ENCODE results near the gene FASTK. TPM values are rescaled to one million over a fixed set of nuclear protein-coding genes. Genes with fewer than 3 reads are reported as not detected.

FASTK gene
- total RNA-seq, 1 donor from 2014 or later = 56.1 TPM

GRCh38 chr7:151088019-151088855 lies 7.6 kb upstream of the FASTK start:
- Histone ChIP-seq H3K4me2 (ENCODE audit: low read length) (peak overlapping the region; percentile 99), H4K20me1 (ENCODE audit: insufficient read depth, low read length) (peaks cover 61% of the 10 kb centered on the region), H3K9me3 (ENCODE audit: insufficient read depth, low read depth, low read length) (no peaks in the 10 kb centered on the region), H3K4me1 (ENCODE audit: insufficient read depth, low read length) (peaks cover 32% of the 10 kb centered on the region), H3K36me3 (ENCODE audit: insufficient read depth, low read length) (no peaks in the 10 kb centered on the region), H3K79me2 (ENCODE audit: insufficient read depth, low read length) (peaks cover 65% of the 10 kb centered on the region), H3K9ac (ENCODE audit: low read length) (peak overlapping the region; percentile 82), H3K4me3 (ENCODE audit: insufficient read depth, low read depth, low read length) (peak overlapping the region; percentile 83), H2AFZ (ENCODE audit: low read depth, low read length) (no peak overlapping the region), H3K27ac (ENCODE audit: low read depth, low read length) (peak overlapping the region; percentile 61), H3K27me3 (ENCODE audit: insufficient read depth, low read length) (no peaks in the 10 kb centered on the region)
- H3K27ac Mint-ChIP-seq (ENCODE audit: unreplicated experiment) = peak overlapping the region; percentile 83
- no peak for FAIRE-seq
- H3K36me3 Mint-ChIP-seq (ENCODE audit: low read depth, unreplicated experiment) = peaks cover 5% of the 10 kb centered on the region
- H3K4me3 Mint-ChIP-seq (ENCODE audit: unreplicated experiment) = peak overlapping the region; percentile 88
- H3K4me1 Mint-ChIP-seq (ENCODE audit: low read depth, unreplicated experiment) = peaks cover 34% of the 10 kb centered on the region
- TF ChIP-seq EZH2 (IDR thresholded peaks at IDR 0.05; ENCODE audit: insufficient read depth, low read length) (no peak), CTCF (IDR thresholded peaks at IDR 0.05; ENCODE audit: insufficient read depth, low read depth, low read length) (no peak)
- no peaks in the 10 kb centered on the region for H3K27me3 Mint-ChIP-seq (ENCODE audit: low read depth, unreplicated experiment)
- DNase-seq (ENCODE audit: low read depth) = no peak
- H3K9me3 Mint-ChIP-seq (ENCODE audit: unreplicated experiment) = no peaks in the 10 kb centered on the region

- Histone ChIP-seq H4K20me1 (ENCODE audit: insufficient read depth, low read length) (peaks cover 53% of the 10 kb centered on the region), H2AFZ (ENCODE audit: low read depth, low read length) (peak overlapping the region; percentile 63), H3K9me3 (ENCODE audit: insufficient read depth, low read depth, low read length) (no peaks in the 10 kb centered on the region), H3K36me3 (ENCODE audit: insufficient read depth, low read length) (no peaks in the 10 kb centered on the region), H3K4me1 (ENCODE audit: insufficient read depth, low read length) (peaks cover 36% of the 10 kb centered on the region), H3K27me3 (ENCODE audit: insufficient read depth, low read length) (no peaks in the 10 kb centered on the region), H3K79me2 (ENCODE audit: insufficient read depth, low read length) (peaks cover 61% of the 10 kb centered on the region), H3K27ac (ENCODE audit: low read depth, low read length) (peak overlapping the region; percentile 59), H3K4me2 (ENCODE audit: low read length) (peak overlapping the region; percentile 99), H3K4me3 (ENCODE audit: insufficient read depth, low read depth, low read length) (peak overlapping the region; percentile 83), H3K9ac (ENCODE audit: low read length) (peak overlapping the region; percentile 82)
- FAIRE-seq = no peak
- peak; percentile 34 for DNase-seq (ENCODE audit: low read depth)
- peaks cover 4% of the 10 kb centered on the region for H3K36me3 Mint-ChIP-seq (ENCODE audit: low read depth, unreplicated experiment)
- no peaks in the 10 kb centered on the region for H3K9me3 Mint-ChIP-seq (ENCODE audit: unreplicated experiment)
- peaks cover 35% of the 10 kb centered on the region for H3K4me1 Mint-ChIP-seq (ENCODE audit: low read depth, unreplicated experiment)
- TF ChIP-seq EZH2 (IDR thresholded peaks at IDR 0.05; ENCODE audit: insufficient read depth, low read length) (no peak), CTCF (IDR thresholded peaks at IDR 0.05; ENCODE audit: insufficient read depth, low read depth, low read length) (no peak)
- H3K27ac Mint-ChIP-seq (ENCODE audit: unreplicated experiment) = peak overlapping the region; percentile 83
- H3K27me3 Mint-ChIP-seq (ENCODE audit: low read depth, unreplicated experiment) = no peaks in the 10 kb centered on the region
- peak overlapping the region; percentile 92 for H3K4me3 Mint-ChIP-seq (ENCODE audit: unreplicated experiment)
Measured at GRCh38 chr7:151087245-151088018, 6.8 kb upstream of the FASTK start.

All from astrocyte (in vitro differentiated cells and primary cell).